Measurements from ENCODE around the gene NUP93.

GRCh38 chr16:56896244-56896643 is 166.3 kb downstream of the NUP93 start:
- TF ChIP-seq CTCF (IDR thresholded peaks at IDR 0.05) (no peak), POLR2A (IDR thresholded peaks at IDR 0.05) (no peak), POLR2AphosphoS5 (IDR thresholded peaks at IDR 0.05) (no peak)
